NCI-H69 (cell line): ENCODE data around the gene CCDC195.

Experiments
- DNase-seq: peaks from one replicate; lab custom pipeline; 2025; lab: John Stamatoyannopoulos, UW

Gene CCDC195, protein sequence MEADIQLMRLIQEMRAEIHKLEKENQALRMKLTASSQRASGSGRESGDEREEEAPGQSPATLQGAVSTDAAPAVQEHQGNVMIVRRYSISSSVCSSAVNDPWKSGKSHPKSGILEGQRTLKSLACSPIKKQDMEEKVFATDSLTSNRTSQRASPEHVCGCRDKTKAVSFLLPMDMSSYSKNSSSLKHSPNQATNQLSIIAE

GRCh38 chr2:224716201-224716600 lies at the start of gene CCDC195:
TSS of gene CCDC195 (minus strand) at chr2:224716365. CDS start at chr2:224716365, 0 bp downstream.
- no peak for DNase-seq

DNA sequence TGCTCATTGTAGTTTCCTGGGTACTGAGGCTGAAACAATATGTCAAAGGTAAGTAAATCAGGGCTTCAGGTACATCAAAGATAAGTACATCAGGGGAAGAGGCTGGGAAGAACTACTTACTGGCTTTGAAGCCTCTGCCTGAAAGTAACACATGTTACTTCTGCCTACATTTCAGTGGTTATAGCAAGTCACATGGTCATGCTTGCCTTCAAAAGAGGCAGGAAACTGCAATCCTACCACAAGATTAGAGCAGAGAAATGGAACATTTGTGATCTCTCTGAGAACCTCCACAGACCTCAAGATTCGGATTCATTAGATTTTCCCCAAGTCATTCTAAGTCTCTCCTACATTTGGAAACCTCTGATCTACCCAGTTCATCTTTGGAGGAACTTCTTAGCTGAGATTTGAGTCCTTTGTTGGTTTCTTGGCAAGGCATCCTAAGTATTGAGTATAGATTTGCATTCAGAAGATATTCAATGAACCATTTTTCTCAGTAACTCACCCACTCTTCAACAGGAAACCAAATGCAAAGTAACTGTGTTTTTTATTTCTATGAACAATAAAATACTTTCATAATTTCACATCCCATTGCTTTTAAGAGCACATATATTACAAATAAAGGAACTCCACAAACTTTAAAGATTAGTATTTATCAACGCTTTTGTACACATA lies 48.5 kb upstream of the CCDC195 start:
- no peak for DNase-seq

- no peak for DNase-seq
These were observed 41.9 kb upstream of the CCDC195 start for GRCh38 chr2:224757934-224758548.

- DNase-seq: no peak
These were observed 37.8 kb upstream of the CCDC195 start for GRCh38 chr2:224753743-224754540.

DNA sequence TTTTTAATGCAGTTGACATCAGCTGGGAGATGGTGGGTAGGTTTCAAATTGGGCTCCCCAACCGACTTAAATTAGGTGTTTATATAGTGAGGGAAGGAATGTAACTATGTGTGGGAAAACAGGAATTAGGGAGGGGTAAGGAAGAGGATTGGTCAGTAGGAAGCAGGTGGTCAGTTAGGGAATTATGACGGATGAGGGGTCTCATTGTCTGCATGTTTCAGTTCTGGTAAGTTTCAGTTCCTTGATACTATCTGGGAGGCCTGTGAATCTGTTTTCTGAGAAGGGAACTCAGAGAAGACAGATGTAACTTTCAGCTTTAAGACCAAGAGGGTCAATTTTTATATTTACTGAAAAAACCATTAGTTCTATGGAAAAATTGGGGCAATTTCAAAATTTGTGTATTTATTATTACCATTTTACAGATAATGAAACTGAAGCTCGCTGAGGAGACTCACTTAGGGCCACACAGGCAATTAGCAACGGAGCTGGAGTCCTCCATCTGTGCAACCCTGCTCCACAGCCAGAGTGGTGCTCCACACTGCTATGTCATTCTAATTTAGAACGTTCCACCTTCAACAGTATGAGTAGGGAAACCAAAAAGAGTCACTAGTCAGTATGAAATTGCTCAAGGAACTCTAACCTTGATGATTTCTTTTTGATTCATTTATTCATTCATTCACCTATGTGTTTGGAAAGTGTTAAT lies 36.0 kb upstream of the CCDC195 start:
- DNase-seq: no peak

DNA sequence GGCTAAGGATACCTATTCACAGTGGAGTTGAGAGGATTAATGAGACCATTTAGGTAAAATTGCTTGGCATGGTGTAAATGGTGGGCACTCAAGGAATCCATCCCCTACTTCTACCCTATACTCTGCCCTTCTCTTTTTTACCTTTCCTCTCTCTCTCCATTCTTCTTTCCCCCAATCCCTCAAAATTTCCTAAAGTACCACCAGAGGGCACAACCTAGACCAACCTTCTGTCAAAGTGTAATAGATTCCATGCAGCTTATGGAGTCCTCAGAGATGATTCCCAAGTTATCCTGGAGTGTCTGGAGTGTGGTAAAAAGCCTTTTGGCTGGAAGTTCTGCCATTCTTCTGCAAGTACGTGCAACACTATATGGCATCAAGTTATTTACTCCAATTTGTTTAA lies 33.0 kb upstream of the CCDC195 start:
- DNase-seq: peak; percentile 4

GRCh38 chr2:224747765-224748164 lies 31.6 kb upstream of the CCDC195 start:
- no peak for DNase-seq

GRCh38 chr2:224736227-224736626 lies 20.1 kb upstream of the CCDC195 start:
- no peak for DNase-seq

DNA sequence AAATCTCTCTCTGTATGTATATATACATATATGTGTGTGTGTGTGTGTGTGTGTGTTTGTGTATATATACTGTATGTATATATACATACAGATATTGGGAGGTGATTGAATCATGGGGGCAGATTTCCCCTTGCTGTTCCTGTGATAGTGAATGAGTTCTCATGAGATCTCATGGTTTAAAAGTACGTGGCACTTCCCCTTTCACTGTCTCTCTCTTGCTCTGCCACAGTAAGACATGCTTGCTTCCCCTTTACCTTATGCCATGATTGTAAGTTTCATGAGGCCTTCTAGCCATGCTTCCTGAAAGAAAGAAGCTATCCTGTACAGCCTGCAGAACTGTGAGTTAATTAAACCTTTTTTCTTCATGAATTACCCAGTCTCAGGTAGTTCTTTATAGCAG lies 18.8 kb upstream of the CCDC195 start:
- no peak for DNase-seq

GRCh38 chr2:224731665-224732064 lies 15.5 kb upstream of the CCDC195 start:
- DNase-seq: no peak

DNA sequence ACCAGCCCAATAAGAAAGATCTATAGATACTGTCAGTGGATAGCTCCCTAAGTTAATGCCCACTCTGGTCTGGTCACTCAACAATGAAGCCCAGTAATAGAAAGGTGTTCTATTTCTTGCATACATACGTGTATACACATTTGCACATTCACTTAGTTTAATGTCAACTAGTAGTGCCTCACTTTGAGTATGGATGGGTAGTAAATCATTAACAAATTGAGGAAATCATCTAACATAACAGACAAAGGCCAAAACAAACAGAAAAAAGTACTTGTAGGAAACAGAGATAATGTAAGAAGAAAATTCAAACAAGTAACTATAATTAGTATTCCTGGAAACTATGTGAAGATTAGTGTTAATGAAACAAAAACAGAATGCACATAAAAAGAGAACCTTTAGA lies 13.3 kb upstream of the CCDC195 start:
- no peak for DNase-seq

DNA sequence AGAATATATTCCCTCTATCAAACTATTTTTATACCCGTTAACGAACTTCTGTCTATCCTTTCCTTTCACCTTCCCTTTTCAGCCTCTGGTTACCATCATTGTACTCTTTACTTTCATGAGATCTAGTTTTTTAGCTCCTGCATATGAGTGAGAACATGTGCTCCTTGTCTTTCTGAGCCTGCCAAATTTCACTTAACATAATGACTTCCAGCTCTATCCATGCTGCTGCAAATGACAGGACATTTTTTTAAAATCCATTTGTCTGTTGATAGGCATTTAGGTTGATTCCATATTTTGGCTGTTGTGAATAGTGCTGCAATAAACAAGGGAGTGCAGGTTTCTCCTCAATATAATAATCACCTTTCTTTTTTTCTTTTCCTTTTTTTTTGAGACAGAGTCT lies 8.2 kb upstream of the CCDC195 start:
- DNase-seq: no peak

- no peak for DNase-seq
These were observed 7.5 kb upstream of the CCDC195 start for GRCh38 chr2:224723586-224724217.

- DNase-seq: peak; percentile 16
These were observed 6.6 kb upstream of the CCDC195 start for GRCh38 chr2:224722770-224723169.

- DNase-seq: no peak
These were observed 6.1 kb upstream of the CCDC195 start for GRCh38 chr2:224722250-224722649.

- no peak for DNase-seq
These were observed 756 bp upstream of the CCDC195 start for GRCh38 chr2:224716921-224717320.

DNA sequence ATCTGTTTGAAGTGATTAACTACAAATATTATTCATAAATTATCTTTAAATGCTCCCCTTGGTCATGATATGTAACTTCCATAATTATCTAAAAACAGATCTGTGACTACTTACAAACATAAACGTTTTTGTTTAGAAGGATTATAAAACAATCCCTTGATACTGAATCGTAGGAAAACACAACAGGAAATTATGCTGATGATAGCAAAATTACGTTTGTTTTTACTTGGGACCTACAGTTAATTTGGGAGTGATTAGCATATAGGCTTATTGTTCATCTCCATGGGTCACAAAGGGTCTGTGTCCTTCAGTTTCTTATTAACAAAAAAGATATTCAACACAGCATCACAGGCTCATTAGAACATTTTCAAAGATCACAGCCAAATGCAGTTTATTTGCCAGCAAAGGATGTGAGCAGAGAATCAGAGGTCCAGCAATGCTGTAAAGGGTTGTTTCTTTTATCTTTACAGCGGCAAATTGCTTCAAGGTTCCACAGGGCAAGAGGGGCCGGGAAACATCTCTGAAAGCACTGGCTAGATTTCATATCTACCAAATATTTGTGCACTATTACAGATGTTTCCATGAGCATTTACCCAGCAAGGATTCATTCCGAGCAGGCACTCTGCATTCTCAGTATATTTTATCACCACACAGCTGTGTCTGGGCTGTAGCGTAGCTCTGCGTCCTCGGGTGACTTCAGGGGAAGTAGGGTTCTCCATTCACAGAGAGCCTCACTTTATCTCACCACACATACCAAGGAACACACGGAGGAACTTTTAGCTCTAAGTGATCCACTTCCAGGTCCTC lies 4.1 kb downstream of the CCDC195 start:
- DNase-seq: no peak

DNA sequence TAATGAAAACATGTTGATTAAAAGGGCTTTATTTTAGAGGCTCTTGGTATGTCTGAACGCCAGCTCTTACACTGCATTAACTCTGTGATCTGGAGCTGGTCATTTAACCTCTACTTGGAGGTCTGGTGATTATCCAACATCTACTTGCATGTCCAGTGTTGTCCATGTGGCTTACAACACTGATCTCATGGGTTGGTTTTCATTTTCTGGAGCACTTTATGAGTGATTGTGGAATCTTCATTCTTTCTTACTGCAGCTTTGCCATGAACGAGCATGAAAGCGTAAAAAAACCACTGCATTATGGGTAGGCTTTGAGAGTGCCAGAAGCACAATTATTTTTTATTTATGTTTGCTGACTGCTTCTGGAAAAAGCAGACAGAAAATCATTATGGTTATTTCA lies 4.8 kb downstream of the CCDC195 start:
- DNase-seq: no peak

DNA sequence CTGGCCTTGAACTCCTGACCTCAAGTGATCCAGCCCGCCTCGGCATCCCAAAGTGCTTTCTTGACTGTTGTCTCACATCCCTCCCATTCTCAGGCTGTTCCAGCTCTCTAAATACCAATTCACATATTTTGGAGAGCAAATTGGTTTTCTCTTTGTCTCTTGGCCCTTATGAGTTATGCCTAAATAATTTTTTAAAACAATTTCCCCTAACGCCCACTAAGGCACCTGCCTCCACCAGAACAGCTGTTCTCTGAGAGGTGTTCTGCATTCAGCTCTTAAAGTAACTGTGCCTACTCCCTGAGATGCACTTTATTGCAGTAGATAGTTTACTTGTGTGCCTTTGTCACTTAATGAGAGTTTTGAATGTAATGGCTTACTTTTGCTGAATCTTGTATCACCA lies 6.9 kb downstream of the CCDC195 start:
- no peak for DNase-seq

DNA sequence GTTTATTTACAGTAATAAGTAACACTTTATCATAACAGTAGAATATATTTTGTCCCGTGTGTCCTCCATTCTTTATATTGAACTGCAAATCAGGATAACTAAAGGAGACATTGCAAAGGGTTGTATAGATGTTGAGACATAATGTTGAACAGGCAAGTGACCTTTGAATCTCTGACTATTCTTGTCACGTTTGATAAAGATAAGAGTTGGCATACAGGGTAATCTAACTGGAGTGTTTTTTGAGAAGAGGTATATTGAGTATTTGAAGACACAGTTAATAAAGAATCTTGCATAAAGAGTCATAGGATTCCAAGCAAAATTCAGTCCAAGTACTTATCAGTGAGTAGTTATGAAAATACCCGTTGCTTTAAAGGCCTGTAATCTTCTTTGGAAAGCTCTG lies 21.7 kb downstream of the CCDC195 start:
- DNase-seq: no peak

DNA sequence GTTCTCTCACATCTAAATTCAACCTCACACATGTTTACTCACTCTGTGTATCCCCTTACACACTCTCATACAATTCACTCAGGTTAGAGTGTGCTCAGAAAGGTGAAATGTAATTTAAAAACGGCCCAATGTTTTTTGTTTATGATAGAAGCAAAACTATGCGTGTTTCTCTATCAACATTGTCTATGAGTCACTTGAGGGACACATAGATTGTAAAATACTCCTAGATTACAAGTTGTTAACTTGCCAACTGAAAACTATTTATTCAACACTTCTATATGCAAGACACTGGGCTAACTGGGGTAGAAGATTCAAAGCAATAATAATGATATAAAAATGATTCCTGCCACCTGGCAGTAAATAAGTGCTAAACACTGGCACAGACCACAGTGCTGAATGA lies 24.6 kb downstream of the CCDC195 start:
- DNase-seq: no peak
